Fibroblast of skin of right quadriceps (primary cell): Measurements from ENCODE around the gene KLHL29.

ENCODE experiments used
- DNase-seq: peaks from one replicate; pipeline ENCODE4 v3.0.0-alpha.2; 2013

The KLHL29 gene

DNA sequence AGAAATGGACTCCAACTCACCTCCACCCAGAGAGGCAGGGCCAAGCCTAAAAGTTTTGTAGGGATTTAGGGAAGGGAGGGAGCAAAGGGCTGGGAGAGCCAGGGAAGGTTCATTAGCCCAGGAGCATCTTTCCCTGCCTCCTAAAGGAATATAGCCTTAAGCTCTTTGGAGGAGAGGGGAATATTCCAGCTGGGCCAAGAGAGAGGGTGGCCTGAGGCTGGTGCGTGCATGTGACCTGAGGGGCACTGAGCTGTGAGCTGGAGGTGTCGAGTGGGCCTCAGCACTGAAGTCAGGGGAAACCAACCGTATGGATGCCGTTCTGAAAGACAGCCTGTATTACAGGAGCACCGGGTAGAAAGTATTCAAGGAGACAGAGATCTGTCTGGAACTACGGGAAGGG, 112.6 kb downstream of the KLHL29 start:
- DNase-seq = no peak

DNA sequence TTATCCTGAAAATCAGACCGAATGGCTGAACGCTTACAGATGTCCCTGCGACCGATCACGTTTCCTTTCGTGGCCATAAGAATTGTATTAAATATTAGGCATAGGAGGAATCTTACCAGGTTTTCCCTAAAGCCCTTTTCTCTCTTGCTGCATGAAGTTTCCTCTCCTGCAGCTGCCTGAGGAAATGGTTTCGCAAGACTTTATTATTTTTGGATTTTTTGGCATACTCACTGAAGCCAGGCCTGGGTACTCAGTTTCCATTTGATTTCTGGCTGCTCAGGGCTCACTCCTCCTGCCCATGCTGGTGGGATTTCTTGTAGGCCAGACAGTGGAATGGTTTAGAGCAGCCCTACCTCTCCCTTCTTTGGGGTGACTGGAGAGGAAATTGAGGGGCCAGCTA, 114.0 kb downstream of the KLHL29 start:
- DNase-seq = peak; percentile 22

DNA sequence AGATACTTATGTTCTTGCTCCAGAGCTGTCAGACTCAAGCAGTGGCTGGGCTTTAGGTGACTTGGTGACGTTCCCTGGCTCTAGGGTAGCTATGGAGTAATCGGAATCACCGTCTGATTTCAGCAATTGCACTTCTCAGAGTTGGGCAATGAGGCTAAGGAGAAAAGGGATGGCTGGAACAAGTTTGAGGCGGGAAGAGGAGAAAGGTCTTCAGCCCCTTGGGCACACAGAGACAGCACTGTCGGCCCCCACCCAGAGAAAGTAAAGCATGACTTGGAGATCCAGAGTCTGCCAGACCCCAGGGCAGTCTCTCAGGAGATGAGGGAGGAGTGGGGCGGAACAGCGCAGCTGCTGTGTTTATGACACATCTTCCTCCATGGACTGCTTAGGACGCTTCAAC, 114.5 kb downstream of the KLHL29 start:
- no peak for DNase-seq

DNA sequence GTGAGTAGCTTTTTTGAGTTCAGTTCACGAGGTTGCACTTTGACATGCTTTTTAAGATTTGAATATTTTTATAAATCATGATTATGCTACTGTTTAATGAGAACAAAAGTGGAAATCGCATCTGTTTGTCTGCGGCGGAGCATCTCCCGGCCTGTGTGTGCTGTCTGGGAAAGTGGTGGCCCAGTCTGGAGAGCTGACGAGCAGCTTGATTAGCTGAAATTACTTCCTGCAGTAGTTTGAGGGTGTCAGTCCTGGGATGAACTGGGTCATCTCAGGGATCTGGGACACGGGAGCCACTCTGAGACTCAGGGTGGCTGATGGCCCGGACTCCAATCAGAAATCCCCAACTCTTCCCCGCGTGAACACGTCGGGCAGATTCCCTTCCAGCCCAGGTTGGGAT, 115.9 kb downstream of the KLHL29 start:
- DNase-seq = no peak

DNA sequence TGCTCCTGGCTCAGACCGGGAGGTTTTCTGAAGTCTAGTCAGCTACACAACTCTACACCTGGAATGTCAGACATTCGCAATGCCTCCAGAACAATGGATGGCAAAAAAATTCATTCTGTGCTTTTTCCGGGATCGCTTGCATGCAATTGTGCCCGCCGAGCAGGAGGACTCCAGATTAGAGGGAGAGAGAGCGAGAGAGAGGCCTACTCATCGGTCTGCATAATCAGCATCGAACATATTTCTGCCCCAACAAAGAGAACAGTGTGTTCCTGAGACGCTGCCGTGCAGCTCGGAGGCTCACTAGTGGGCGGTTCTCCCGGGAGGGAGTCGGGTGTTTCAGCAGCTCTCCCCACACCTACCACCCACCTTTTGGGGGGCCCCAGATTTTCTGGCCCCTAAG, 117.1 kb downstream of the KLHL29 start:
- no peak for DNase-seq

DNA sequence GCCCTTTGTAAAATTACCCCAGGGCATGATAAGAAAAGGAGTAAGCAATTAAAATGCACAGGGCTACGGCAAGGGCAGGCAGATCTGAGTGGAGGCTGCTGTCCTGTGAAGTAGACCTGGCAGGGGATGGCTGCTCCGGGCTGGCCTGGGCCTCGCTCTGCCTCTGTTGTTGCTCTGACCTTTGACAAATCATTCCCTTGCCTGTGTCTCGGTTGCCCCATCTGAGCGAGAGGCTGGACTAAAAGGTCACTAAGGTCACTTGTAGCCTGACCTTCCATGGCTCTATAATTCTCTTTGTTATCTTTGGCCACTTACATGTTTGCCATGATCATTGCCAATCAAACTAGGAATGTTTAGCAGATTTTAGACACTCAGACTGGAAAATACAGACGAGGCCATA, 118.1 kb downstream of the KLHL29 start:
- no peak for DNase-seq

DNA sequence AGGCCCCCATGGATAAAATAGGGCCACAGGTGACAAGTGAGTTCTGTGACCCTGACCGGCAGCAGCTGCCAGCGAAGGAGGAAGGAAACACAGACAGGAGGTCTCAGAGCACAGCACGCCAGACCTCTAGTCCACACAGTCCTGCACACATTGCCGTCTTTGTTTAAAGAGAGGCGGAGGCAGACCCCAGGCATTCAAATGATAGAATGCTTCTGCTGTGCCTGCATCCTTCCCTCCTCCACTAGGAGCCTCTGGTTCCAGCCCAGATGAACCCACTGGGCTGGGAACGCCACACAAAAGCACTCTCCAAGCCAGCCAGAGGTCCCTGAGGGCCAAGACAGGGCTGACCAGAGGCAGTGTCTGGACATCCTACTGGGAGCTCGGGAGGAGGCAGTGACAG, 118.7 kb downstream of the KLHL29 start:
- no peak for DNase-seq

DNA sequence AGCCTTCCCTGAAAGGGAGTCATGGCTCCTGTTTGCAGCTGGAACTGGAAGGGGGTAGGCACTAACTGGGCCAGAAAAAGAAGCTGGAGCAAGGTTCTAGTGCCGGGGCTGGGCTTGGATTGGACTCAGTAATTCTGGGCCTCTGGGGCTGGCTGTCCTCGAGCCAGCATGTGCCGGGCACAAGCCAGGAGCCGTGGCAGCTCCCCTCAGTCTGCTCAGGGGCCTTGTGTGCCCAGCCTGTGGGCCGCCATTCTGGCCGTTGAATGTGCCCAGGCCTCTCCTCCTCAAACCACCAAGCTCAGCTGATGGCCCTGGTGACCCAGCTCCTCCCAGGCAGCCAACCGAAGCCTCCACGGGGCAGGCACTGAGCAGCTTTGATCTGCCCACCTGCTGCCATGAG, 119.6 kb downstream of the KLHL29 start:
- DNase-seq = no peak

DNA sequence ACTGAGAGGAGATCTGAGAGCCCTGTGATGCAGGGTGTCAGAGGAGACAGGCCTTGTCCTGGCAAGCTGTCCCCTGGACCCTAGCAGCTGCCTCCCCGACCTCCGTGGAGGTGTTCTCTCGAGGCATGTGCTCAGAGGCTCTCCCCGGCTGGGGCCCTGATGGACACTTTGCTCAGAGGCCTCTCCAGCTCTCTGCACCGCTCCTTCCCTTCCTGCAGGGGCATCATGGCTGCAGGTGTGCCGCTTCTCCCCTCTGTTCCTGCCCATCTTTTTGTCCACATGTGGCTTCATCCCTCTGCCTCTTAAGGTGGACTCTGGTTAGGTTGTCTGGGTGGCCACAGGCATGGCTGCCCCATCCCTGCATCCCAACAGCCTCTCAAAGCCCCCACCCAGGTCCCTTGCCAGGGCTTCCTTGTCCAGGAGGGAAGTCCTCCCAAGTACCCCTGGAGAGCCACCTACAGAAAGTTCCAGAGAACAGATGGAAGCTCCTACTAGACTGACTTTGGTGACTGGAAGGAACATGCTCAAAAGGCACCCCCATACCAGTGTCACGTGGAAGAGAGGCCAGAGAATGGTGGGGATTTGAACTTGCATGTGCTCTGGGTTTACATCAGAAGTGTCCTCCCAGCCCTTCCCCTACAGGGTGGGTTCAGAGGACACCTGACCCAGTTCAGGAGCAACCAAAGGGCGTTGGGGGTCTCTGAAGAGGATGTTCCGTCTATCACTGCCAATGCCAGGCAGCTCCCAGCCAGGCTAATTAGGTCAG, 120.4 kb downstream of the KLHL29 start:
- DNase-seq = no peak

DNA sequence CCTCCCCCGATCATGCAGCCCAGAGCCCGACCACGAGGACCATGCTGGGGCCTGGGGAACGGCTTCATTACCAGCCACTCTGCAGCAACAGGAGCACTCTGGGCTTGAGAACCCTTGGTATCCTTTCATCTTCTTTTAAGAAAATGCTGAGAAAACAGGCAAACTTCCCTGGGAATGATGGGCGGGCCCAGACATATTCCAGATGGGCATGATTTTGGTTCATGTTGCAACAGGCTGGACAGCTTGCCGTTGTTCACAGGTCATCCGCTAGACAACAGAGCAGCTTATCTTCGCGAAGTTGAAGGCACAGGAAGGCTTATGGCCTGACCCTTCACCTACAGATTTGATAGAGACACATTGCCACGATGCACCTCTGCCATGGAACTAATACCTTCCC, 121.0 kb downstream of the KLHL29 start:
- DNase-seq = peak; percentile 11

DNA sequence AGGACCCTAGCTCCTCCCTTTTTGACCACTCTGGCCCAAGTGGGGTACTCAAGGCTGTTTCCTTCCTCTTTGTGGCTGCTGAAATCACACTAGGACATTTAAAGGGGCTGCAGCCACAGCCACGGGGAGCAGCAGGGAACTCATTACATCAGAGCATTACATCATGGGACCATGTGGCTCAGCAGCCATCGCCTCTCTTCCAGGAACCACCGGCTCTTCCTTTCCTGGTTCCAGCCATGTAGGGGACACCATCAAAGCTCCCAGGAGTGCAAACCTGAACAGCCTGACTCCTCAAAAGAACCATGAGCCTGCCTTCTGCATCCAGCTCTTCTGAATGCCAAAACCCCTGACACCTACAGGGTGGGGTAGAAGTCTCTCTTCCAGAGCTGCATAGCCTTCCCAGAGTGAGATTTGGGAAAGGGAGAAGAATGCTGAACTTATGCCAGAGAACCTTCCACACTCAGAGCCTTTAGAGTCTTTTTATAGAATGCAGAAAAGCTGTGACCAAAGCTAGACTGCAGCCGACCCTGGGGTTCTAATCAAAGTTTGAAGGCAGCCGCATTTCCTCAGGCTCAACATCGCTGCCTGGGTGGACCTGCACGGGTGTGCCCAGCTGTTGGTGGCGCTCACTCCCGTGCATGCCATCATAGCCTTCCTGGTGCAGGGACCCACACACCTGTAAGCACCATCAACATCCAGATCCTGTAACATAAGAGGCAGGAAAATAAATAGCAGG, 121.7 kb downstream of the KLHL29 start:
- peak; percentile 4 for DNase-seq

DNA sequence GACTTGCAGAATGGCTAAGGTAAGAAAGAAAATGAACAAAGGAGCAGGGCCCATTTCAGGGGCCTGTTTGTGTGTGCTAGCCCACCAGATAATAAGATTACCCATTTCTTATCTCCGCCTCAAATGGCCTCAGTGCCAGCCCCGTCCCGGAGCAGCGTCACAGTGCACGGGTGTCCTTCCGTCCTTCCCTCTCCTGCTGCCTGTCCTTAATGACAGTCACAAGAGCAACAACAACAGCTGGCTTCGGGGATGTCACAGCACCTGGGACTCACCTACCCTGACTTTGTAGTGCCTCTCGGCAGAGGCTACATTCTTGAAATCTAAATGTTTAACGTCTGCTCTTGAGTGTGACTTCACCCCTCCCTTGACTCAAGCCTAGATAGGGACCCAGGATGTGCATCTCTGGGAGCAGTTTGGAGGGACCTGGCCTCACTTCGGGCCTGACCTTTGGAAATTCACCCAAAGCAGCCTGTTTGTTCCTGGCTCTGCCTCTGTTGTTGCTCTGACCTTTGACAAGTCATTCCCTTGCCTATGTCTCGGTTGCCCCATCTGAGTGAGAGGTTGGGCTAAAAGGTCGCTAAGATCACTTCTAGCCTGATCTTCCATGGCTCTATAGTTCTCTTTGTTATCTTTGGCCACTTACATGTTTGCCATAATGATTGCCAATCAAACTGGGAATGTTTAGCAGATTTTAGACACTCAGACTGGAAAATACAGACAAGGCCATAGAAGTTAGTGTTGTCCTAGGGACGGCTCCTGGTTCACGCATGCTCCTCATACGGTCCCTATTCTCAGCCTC, 122.5 kb downstream of the KLHL29 start:
- DNase-seq = no peak

DNA sequence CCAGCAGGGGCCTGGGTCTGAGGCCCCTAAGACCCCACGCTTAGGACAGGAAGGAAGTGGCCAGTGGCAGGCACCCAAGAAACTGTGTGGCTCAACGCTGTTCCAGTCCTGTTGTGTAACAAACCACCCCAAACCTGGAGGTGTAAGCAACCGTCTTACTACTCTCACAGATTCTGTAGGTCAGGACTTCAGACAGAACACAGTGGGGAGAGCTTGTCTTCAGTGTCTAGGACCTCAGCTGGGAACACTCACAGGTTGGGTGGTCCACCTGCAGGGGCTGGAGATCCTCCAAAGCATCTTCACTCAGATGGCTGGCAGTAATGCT, 123.0 kb downstream of the KLHL29 start:
- DNase-seq = no peak

DNA sequence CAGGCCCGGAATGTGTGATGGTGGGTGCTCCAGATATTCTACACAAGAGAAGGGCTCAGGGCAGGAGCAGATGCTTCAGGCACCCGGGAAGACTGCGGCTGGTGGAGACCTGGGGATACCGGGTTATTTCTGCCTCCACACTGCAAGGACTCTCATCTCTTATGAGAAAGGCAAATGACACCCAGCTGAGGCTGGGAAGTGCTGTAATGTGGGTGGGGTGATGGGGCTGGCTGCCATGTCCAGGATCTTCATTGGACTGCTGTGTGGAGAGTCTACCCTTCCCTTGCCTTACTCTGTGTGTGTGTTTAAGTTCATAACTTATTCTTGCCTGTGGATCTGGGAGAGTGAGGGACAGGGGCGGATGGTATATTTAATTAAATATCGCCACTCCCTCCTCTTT, 124.1 kb downstream of the KLHL29 start:
- no peak for DNase-seq

DNA sequence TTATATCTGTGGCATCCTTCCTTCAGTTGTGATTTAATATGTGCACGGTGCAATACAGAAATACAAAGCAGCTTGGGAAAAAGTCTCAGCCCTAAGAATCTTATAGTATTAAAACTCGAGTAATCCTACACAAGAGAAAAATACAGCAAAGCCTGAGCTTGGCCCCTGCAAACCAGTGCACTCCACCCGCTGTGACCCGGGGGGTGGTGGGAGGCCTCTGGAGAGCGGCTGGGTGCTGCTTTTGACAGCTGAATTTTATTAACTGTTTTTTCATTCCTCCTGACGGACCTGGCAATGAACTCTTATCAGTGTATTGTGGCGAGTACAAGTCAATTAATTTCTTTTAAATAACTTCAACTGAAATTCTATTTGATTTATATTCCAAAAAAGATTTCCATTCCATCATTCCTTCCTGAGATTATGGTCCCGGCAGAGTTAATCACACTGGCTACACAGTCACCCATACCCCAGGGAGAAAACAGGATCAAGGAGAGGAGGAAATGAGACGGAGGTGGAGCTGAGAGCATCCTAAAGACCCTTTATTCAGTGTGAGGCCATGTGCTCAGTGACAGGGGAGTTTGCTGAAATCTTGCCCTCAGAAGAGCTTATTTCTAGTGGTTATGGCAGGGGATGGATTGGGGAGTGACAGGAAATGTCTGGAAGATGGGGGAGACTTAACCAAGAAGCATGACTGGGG, 124.8 kb downstream of the KLHL29 start:
- no peak for DNase-seq

DNA sequence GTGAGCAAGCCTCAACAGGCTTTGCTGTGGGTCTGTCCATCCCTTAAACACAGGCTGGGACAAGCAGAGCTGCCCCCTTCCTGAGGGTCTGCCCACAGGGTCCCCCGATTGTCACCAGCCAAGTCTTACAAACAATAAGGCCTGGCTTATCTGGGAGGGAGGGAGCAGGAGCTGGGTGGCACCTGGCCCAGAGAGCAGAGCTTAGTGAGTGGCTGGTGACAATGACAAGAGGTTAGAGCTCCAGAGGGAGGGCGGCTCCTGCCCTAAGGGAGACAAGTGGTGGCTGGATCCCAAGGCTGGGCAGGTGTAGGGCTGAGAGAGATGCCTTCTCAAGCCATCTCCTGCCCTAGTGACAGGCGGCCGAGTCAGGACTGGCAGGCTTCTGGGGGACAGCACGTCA, 125.5 kb downstream of the KLHL29 start:
- DNase-seq = no peak

DNA sequence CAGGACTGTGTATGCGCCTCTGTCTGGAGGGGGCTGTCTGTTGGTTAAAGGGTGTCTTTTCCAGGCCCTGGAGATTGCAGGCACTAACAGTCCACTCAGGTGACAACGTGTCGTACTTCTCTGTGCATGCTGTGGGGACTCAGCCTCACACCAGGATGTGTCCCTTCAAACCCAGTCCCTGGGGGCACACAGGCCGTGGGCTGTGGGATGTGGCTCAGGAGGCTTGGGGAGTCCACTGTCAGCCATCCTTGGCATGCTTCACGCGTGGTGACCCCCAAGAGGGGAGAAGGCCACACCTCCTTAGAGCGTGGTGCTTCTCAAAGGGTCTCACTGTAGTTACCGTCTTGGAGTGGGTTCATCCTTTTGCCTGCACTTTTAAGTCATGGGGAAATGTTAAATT, 127.8 kb downstream of the KLHL29 start:
- no peak for DNase-seq

DNA sequence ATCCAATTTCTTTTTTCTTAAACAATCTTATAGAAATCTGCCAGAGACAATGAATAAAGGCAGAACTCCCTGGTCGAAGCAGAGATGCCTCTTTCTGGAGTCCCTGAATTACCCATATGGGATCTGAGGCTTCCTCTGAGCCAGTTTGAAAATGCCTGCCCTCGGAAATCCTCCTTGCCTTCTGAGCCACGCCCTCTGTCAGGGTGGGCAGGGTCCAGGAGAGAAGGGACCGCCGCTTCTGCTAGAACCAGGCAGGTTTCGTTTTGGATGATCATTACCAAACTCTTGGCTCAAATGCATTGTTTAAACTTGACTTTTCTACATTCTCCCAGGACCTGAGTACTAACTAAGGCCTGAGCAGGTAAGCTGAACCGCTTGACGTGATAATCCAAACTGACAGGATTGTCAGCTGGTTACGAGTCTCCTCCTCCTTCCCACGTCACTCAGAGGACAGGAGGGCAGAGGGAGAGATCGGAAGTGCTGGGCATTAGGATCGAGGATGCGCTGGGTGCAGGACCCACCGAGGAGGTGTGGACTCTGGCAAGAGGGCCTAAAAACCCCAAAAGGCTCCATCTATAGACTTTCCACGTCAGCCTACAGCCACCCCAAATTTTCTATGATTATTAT, 128.4 kb downstream of the KLHL29 start:
- DNase-seq = no peak

DNA sequence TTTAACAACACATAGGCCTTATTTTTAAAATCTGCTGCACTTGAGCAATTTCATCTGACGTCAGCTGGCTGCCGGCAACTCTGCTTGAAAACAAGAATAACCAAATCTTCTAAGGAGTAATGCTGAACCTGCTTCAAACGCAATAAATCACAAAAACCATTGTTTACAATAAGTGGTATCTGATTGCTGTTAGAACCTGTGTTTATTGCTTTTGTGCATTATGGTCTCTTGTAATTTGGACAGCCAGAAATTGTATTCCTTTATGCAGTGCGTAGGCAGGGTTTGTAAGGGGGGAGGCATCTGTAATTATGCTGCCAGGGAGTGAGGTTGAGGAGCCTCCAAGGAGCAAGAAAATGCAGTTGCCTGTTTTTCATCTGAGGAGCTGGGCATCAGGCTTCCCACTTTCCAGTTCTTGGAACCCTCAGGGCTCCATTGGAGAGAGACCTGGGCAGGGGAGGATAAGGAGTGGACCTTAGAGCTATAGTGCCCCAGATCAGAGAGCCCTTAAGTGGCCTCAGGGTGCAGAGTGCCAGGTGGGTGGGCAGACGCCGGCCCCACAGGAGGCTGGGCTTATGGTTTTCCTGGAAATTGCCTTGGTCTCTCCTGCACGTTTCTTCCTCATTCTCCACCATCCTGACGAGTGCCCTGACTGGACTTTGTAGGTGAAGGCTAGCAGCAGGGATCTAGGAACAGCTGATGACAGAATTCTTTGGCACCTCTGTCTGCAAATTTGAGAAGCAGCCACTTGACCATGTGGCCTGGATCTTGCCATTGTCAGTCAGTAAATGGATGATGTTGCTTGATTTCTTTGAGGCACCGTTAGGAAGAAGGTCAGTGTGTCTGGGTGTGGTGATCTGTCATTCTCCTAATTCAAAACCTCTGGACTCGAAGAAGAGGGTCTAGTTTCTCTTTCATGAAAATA, 129.2 kb downstream of the KLHL29 start:
- no peak for DNase-seq

DNA sequence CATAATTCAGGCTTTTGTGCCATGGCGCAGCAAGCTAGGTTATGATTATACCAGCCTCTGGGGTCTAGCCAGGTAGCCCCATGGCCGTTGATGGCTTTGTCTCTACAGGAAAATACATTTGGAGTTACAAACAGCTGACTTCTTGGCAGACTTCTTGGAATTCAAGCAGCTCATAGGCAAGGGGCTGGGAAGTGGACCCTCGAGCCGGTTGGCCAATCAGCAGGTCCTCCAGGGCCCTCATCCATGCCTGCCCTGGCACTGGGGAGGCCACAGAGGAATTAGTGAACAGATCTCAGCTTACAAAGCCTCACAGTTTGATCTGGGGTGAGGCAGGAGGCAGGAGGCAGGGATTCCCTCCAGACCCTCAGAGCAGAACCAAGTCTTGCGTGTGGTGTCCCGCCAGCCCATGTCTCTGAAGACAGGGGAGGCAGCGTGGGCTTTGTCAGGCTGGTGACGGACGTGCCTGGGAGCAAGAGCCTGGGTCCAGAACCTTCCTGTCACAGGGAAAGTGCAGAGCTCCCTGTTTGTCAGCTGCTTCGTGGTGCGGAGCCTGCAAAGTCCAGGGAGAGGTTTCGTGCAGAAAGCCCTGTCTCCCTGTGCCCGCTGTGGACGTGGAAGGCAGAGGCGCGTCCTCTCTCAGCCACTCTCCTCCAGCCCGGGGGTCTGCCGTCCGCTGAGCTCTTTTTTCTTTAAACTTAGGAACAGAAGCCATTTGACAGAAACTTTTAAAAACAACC, 131.7 kb downstream of the KLHL29 start:
- no peak for DNase-seq
